SK-N-MC (cell line): ENCODE results near the gene SERGEF.

Experiments
- DNase-seq: peaks from one replicate; pipeline ENCODE4 v3.0.0-alpha.2; 2011; ENCODE audit warnings: low read depth, low spot score
- H3K27ac ChIP-seq: fragments of 200-600 bp; sonication (generic); 2 replicates; pipeline ENCODE4 v1.5.1; 2016; ENCODE audit warnings: mixed run types
- H3K36me3 ChIP-seq: fragments of 200-600 bp; sonication (generic); 2 replicates; pipeline ENCODE4 v1.6.1; 2017; ENCODE audit warnings: antibody characterized with exemption, low read length, mixed read lengths; ENCODE audit not compliant: insufficient read depth
- H3K4me3 ChIP-seq: fragments of 200-600 bp; sonication (generic); 2 replicates; pipeline ENCODE4 v1.5.1; 2016
- H3K9ac ChIP-seq: fragments of 200-600 bp; sonication (generic); 2 replicates; pipeline ENCODE4 v1.8.0; 2017; ENCODE audit warnings: mixed run types, mixed read lengths; ENCODE audit not compliant: insufficient read length
- H3K9me3 ChIP-seq: fragments of 200-600 bp; sonication (generic); 2 replicates; pipeline ENCODE4 v1.6.1; 2017; ENCODE audit warnings: low read depth, mild to moderate bottlenecking, antibody characterized with exemption, low read length, moderate library complexity, mixed read lengths
- EZH2 ChIP-seq: fragments of 200-600 bp; sonication (generic); IDR thresholded peaks from one replicate; pipeline ENCODE4 v1.6.1; 2017; ENCODE audit warnings: antibody characterized with exemption
- FOXP2 ChIP-seq: optimal IDR thresholded peaks from 2 replicates; pipeline ENCODE3; 2011; ENCODE audit warnings: mild to moderate bottlenecking, moderate library complexity; ENCODE audit not compliant: insufficient read depth; ENCODE audit errors: extremely low read length, control extremely low read depth
- POLR2AphosphoS5 ChIP-seq: IDR thresholded peaks from 2 replicates; pipeline ENCODE4 v1.6.1; 2012; ENCODE audit warnings: mild to moderate bottlenecking, low read depth, low read length, borderline replicate concordance

Gene SERGEF

DNA sequence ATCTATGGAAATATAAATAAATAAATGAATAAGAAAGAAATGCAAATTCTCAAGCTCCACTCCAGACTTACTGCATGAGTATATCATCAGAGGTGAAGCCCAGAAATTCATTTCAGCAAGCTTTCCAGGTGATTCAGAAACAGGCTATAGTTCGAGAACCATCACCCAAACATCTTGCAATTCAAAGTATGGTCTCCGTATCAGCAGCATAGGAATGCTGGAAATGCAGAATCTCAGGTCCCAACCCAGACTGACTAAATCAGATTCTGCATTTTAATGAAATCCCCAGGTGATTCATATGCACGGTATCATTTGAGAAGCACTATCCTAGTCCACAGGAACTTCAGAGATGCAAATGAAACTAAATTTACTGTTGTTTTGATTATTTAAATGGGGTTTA lies 95.3 kb downstream of the SERGEF start:
- no peak for DNase-seq
- no peak overlapping the region for H3K9ac ChIP-seq
- no peaks in the 10 kb centered on the region for H3K9me3 ChIP-seq
- no peak overlapping the region for H3K27ac ChIP-seq
- no peak overlapping the region for H3K4me3 ChIP-seq
- no peaks in the 10 kb centered on the region for H3K36me3 ChIP-seq
- TF ChIP-seq POLR2AphosphoS5 = no peak
- no peak for TF ChIP-seq FOXP2
- no peak for TF ChIP-seq EZH2

DNA sequence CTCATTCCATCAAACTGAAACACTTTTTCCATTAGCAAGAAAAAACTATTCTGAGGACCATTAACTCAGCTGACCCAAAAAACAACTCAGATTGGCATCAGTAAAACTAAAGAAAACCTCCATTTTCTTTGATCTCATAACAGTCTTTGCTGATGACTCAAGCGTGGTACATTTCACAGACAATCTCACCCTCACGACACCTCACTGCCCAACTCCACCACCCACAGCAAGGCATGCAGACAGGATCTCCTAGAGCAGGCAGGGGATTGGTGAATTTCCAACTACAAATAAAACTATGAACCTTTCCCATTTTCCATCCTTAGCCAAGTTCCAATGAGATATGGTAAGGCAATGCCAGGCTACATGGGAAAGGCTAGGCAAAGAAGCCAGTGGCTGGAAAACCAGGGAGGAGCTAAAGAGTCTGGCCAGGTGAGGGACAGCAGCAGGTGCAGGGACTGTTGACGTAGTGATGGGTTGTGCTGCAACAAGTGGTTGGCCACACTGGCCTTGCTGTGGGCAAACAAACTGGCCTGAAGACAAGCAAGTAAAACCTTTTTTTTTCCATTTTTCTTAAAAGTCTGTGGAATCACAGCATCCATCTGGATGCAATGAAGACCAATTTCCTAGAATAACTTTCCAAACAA lies 97.2 kb downstream of the SERGEF start:
- Histone ChIP-seq H3K27ac (no peak overlapping the region), H3K9ac (no peak overlapping the region), H3K9me3 (no peaks in the 10 kb centered on the region), H3K36me3 (no peaks in the 10 kb centered on the region), H3K4me3 (no peak overlapping the region)
- no peak for TF ChIP-seq EZH2
- no peak for TF ChIP-seq FOXP2
- no peak for TF ChIP-seq POLR2AphosphoS5
- DNase-seq = no peak

DNA sequence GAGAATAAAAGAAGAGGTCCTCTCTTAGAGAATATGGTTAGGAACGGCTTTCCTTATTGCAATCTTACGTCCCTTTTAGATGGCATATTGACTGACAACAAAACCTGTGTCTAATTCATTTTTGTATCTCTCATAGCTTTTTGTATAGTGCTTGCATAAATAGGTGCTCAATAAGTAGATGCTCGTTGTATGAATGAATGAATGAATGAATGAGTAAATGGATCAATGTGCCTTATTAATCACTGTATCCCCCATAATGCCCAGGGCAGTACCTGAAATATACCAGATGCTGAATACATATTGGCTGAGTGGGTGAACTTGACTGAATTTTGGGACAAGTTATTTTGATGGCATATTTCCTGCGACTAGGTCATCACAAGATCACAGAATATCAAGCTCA lies 97.9 kb downstream of the SERGEF start:
- TF ChIP-seq FOXP2 (no peak), EZH2 (no peak), POLR2AphosphoS5 (no peak)
- DNase-seq = no peak
- H3K36me3 ChIP-seq = no peaks in the 10 kb centered on the region
- no peak overlapping the region for H3K4me3 ChIP-seq
- H3K9me3 ChIP-seq = no peaks in the 10 kb centered on the region
- H3K27ac ChIP-seq = no peak overlapping the region
- H3K9ac ChIP-seq = no peak overlapping the region

DNA sequence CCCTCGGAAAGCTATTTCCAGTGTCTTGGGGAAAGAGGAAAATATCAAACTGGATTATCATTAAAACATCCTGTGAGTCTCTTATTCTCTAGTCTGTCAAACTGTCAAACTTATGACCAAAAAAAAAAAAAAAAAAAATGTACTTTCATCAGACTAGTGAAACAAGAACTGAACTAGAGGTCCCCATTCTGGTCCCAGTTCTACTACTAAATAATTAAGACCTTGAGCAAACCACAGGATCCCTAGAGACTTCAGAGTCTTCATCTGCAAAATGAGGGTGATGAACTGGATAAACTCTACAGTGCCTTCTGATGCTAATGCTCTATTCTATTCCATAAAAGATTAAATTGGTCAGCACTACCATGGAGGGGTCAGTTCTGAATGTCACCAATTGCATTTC lies 105.8 kb downstream of the SERGEF start:
- H3K9me3 ChIP-seq = no peaks in the 10 kb centered on the region
- TF ChIP-seq EZH2 = no peak
- TF ChIP-seq FOXP2 = no peak
- no peak for TF ChIP-seq POLR2AphosphoS5
- DNase-seq = no peak
- no peak overlapping the region for H3K4me3 ChIP-seq
- no peaks in the 10 kb centered on the region for H3K36me3 ChIP-seq
- H3K27ac ChIP-seq = no peak overlapping the region
- H3K9ac ChIP-seq = no peak overlapping the region

DNA sequence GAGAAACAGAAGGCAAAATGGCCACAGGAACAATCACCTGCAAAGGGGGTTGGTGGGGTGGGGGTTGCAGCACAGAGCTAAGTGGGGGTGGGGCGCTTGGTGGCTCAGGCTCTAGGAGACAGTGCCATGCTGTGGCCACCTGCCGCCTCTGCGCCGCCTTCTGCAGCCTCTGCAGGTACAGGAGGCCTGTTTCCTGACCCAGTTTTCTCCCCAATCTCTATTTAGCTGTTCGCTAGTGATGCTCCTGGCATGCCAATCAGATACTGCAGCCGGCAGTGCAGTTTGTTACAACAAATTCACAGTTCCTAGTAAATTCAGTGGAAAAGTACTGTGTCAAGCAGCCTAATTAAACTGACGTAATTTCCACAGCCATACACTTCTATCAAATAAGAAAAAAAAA lies 106.4 kb downstream of the SERGEF start:
- no peak for DNase-seq
- Histone ChIP-seq H3K36me3 (no peaks in the 10 kb centered on the region), H3K4me3 (no peak overlapping the region), H3K9ac (no peak overlapping the region), H3K27ac (no peak overlapping the region), H3K9me3 (no peaks in the 10 kb centered on the region)
- TF ChIP-seq POLR2AphosphoS5 (no peak), FOXP2 (no peak), EZH2 (no peak)

DNA sequence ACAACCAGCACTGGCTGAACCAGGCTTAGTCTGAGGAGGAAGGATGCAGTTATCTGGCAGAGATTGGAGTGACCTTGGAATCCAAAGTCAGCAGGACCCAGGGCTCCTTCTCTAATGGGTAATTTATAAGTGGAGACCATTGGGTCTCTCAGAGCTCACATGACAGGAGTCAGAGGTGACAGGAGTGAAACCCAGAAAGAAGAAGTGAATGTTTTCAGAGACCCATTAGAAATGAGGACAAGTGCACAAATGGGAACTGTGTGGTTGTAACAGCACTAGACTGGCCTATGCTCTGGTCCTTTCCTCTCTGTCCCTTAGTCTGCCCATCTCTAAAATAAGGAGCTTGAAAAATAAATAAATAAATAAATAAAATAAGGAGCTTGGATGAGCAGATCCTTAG lies 107.4 kb downstream of the SERGEF start:
- Histone ChIP-seq H3K9me3 (no peaks in the 10 kb centered on the region), H3K27ac (no peak overlapping the region), H3K4me3 (no peak overlapping the region), H3K36me3 (no peaks in the 10 kb centered on the region), H3K9ac (no peak overlapping the region)
- TF ChIP-seq EZH2 (no peak), POLR2AphosphoS5 (no peak)
- no peak for DNase-seq

DNA sequence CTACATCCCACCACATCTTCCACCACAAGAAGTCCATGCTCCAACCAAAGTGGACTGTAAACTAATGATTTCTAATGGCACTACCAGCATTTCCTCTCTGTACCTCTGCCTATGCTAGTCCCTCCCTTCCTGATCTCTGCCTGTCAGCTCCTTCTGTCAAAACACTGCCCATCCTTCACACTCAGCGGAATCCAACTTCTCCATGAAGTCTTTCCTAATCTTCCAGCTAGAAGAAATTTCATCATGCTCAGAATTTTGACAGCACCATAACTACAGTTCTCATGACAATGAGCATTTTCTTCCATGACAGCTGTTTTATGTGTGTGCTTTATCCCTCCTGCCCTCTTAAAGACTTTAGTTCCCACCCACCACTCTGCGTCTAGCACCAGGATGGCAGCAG lies 111.4 kb downstream of the SERGEF start:
- TF ChIP-seq POLR2AphosphoS5 (no peak), EZH2 (no peak), FOXP2 (no peak)

DNA sequence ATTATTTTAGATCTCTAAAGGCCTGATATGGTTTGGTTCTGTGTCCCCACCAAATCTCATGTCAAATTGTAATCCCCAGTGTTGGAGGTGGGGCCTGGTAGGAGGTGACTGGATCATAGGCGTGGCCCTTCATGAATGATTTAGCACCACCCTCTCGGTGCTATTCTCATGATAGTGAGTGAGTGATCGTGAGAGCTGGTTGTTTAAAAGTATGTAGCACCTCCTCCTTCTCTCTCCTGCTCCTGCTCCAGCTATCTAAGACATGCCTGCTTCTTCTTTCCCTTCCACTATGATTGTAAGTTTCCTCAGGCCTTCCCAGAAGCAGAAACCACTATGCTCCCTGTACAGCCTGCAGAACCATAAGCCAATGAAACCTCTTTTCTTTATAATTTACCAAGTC lies 114.1 kb downstream of the SERGEF start:
- H3K9me3 ChIP-seq = no peaks in the 10 kb centered on the region
- H3K27ac ChIP-seq = no peak overlapping the region
- DNase-seq = no peak
- no peak overlapping the region for H3K9ac ChIP-seq
- no peak for TF ChIP-seq POLR2AphosphoS5
- no peak for TF ChIP-seq FOXP2
- TF ChIP-seq EZH2 = no peak
- H3K36me3 ChIP-seq = no peaks in the 10 kb centered on the region
- H3K4me3 ChIP-seq = no peak overlapping the region

More for the DNA sequence above, 111.4 kb downstream of the SERGEF start:
- no peaks in the 10 kb centered on the region for H3K9me3 ChIP-seq
- no peak overlapping the region for H3K4me3 ChIP-seq
- no peak overlapping the region for H3K27ac ChIP-seq
- no peak for DNase-seq
- no peaks in the 10 kb centered on the region for H3K36me3 ChIP-seq
- H3K9ac ChIP-seq = no peak overlapping the region

DNA sequence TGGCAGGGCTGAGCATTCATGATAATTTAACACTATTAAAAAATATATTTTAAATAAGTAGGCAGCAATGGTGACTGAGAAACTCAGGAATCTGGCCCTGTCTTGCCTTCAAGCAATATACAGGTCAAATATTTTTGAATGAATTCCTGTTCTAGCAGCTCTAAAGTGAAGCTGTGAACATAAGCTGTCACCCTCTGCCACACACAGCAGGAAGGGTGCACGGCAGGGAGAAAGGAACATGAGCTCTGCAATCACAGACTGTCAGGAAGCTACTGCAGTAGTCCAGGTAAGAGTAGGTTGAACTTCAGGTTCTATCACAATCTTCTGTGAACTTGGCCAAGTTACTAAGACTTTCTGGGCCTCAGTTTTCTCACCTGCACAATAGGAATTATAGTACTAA lies 114.8 kb downstream of the SERGEF start:
- H3K9ac ChIP-seq = no peak overlapping the region
- no peaks in the 10 kb centered on the region for H3K36me3 ChIP-seq
- TF ChIP-seq EZH2 (no peak), POLR2AphosphoS5 (no peak), FOXP2 (no peak)
- no peak for DNase-seq
- H3K27ac ChIP-seq = no peak overlapping the region
- H3K9me3 ChIP-seq = no peaks in the 10 kb centered on the region
- no peak overlapping the region for H3K4me3 ChIP-seq
